Panc1 (cell line): ENCODE data around the gene RNU7-1. TPM values are rescaled to one million over a fixed set of nuclear protein-coding genes. Genes with fewer than 3 reads are reported as not detected.

Experiments
- ATAC-seq: fragments of 200-7000 bp; cut with Tn5 transposase; 2 replicates; pipeline ENCODE4 v1.9.1; 2020; ENCODE audit warnings: mild to moderate bottlenecking, moderate library complexity
- BruUV-seq: library from RNA; stranded (reverse); fragments of 400-500 nt; replicated peaks from 2 replicates; lab custom pipeline; 2021; lab: Mats Ljungman, UMichigan
- CTCF ChIA-PET: fragments of 300-600 bp; sonication (Branson Sonifier 250); formaldehyde crosslinking; loops from one replicate; lab custom pipeline; 2022; ENCODE audit warnings: antibody characterized with exemption; lab: Charles Lee
- POLR2A ChIA-PET: fragments of 300-600 bp; sonication (Branson Sonifier 250); formaldehyde crosslinking; loops from one replicate; lab custom pipeline; 2022; ENCODE audit warnings: antibody characterized with exemption; lab: Charles Lee
- DNase-seq: peaks from one replicate; pipeline ENCODE4 v3.0.0-alpha.2; 2010; ENCODE audit warnings: low read depth, low spot score
- H3K27ac ChIP-seq: 2 replicates; pipeline ENCODE4 v1.5.1; 2011; ENCODE audit warnings: mild to moderate bottlenecking, low read length, inconsistent platforms
- H3K27me3 ChIP-seq: fragments of 200-500 bp; sonication (Bioruptor generic); 2 replicates; pipeline ENCODE4 v1.6.0; 2014; ENCODE audit warnings: low read length, inconsistent platforms; ENCODE audit not compliant: control insufficient read depth, insufficient read depth
- H3K36me3 ChIP-seq: fragments of 200-500 bp; sonication (Bioruptor generic); 2 replicates; pipeline ENCODE4 v1.5.1; 2014; ENCODE audit warnings: inconsistent platforms, mild to moderate bottlenecking, low read length, moderate library complexity; ENCODE audit not compliant: control insufficient read depth, insufficient read depth
- H3K4me1 ChIP-seq: 2 replicates; pipeline ENCODE4 v1.5.1; 2011; ENCODE audit warnings: inconsistent platforms, mild to moderate bottlenecking, low read length, moderate library complexity; ENCODE audit not compliant: control insufficient read depth, insufficient read depth
- H3K4me3 ChIP-seq, 2 experiments: 2 replicates each; pipeline ENCODE4 v1.5.1; 2011 to 2012; ENCODE audit warnings: low read depth in 2 of 2, low read length in 2 of 2, mild to moderate bottlenecking in 2 of 2, inconsistent platforms in 1 of 2, moderate library complexity in 1 of 2
- H3K9me3 ChIP-seq: fragments of 200-500 bp; sonication (Bioruptor generic); 2 replicates; pipeline ENCODE4 v1.5.1; 2014; ENCODE audit warnings: low read depth, mild to moderate bottlenecking, inconsistent platforms, low read length, moderate library complexity; ENCODE audit not compliant: control insufficient read depth, insufficient read depth
- CTCF ChIP-seq: fragments of 450-650 bp; IDR thresholded peaks from 2 replicates; pipeline ENCODE4 v1.5.1; 2017; ENCODE audit warnings: mild to moderate bottlenecking
- POLR2AphosphoS5 ChIP-seq: IDR thresholded peaks from 2 replicates; pipeline ENCODE4 v1.6.1; 2012; ENCODE audit warnings: mild to moderate bottlenecking, low read depth, low read length, moderate library complexity
- REST ChIP-seq, 2 experiments: IDR thresholded peaks; 2 replicates each; pipeline ENCODE4 v1.6.1; 2011 to 2012; ENCODE audit warnings: low read depth in 2 of 2, control low read depth in 1 of 2, low read length in 1 of 2, mild to moderate bottlenecking in 1 of 2, moderate library complexity in 1 of 2; ENCODE audit not compliant: insufficient read depth in 1 of 2
- SIN3A ChIP-seq: IDR thresholded peaks from 2 replicates; pipeline ENCODE4 v1.6.1; 2012; ENCODE audit warnings: low read depth, mild to moderate bottlenecking, low read length, moderate library complexity, borderline replicate concordance; ENCODE audit not compliant: insufficient read depth
- TCF7L2 ChIP-seq: IDR thresholded peaks from 2 replicates; pipeline ENCODE4 v1.6.1; 2011; ENCODE audit warnings: mild to moderate bottlenecking, low read depth, low read length, inconsistent platforms
- in situ Hi-C: cut with HindIII; loops from 2 replicates; pipeline ENCODE4 v1.10.0; 2016; ENCODE audit warnings: low sequenced_read_pairs, low pct_unique_long_range_greater_than_20kb
- intact Hi-C: fragments of 100-400 bp; cut with micrococcal nuclease; formaldehyde crosslinking; loops from one replicate; pipeline ENCODE4 v1.10.0; 2022; ENCODE audit not compliant: unreplicated experiment
- total RNA-seq: library from RNA; stranded (reverse); gene quantifications from one replicate; pipeline ENCODE4 v1.2.1, GENCODE V29; 2021; ENCODE audit not compliant: unreplicated experiment

RNU7-1 gene
- total RNA-seq, 1 experiment from 2014 or later, result not detected

GRCh38 chr12:6955108-6956020 is 11.7 kb downstream of the RNU7-1 start:
- no peak for TF ChIP-seq POLR2AphosphoS5
- H3K27me3 ChIP-seq, result no peaks in the 10 kb centered on the region
- in situ Hi-C loops, result no loop called here
- no peaks in the 10 kb centered on the region for H3K9me3 ChIP-seq
- BruUV-seq, result no TSS peak
- no peak overlapping the region for H3K27ac ChIP-seq
- intact Hi-C loops, result no loop called here
- DNase-seq (no peak), ATAC-seq (no peak)
- POLR2A ChIA-PET, result interaction anchor here (0.6 kb wide), 1 partner anchor 60 kb away, joined by 3 read pairs; no protein-coding TSS in a partner anchor
- no peak overlapping the region for H3K4me3 ChIP-seq
- no peaks in the 10 kb centered on the region for H3K4me1 ChIP-seq
- H3K36me3 ChIP-seq, result no peaks in the 10 kb centered on the region
- CTCF ChIA-PET, result no interaction called here

GRCh38 chr12:6956021-6956727 is 12.6 kb downstream of the RNU7-1 start:
- TF ChIP-seq REST (IDR thresholded peaks at IDR 0.05; ENCODE audit: insufficient read depth in 1 of 2, low read depth in 2 of 2, low read length in 1 of 2) (no peak), POLR2AphosphoS5 (no peak)
- no peak for ATAC-seq
- no peak for DNase-seq
- Histone ChIP-seq H3K9me3 (no peaks in the 10 kb centered on the region), H3K27ac (no peak overlapping the region), H3K36me3 (no peaks in the 10 kb centered on the region), H3K4me1 (peaks cover under 1% of the 10 kb centered on the region; the same call in 1 of the 2 replicates), H3K27me3 (no peaks in the 10 kb centered on the region), H3K4me3 (no peak overlapping the region)
- BruUV-seq, result no TSS peak
- ChIA-PET CTCF (no interaction called here), POLR2A (no interaction called here)
- intact Hi-C loops (no loop called here), in situ Hi-C loops (no loop called here)

- ATAC-seq (no peak), DNase-seq (no peak)
- Histone ChIP-seq H3K36me3 (no peaks in the 10 kb centered on the region; the same call in 1 of the 2 replicates), H3K4me3 (no peak overlapping the region), H3K27me3 (no peaks in the 10 kb centered on the region), H3K4me1 (peaks cover 11% of the 10 kb centered on the region), H3K27ac (no peak overlapping the region), H3K9me3 (no peaks in the 10 kb centered on the region)
- TF ChIP-seq REST (IDR thresholded peaks at IDR 0.05; ENCODE audit: insufficient read depth in 1 of 2, low read depth in 2 of 2, low read length in 1 of 2) (no peak), TCF7L2 (no peak), SIN3A (no peak), POLR2AphosphoS5 (no peak), CTCF (no peak)
- no TSS peak for BruUV-seq
- POLR2A ChIA-PET, result no interaction called here
- CTCF ChIA-PET, result no interaction called here
- in situ Hi-C loops (no loop called here), intact Hi-C loops (no loop called here)
These were observed 13.6 kb downstream of the RNU7-1 start for GRCh38 chr12:6957151-6957701.
